ENCODE measurements around the gene CCDC192.

Gene CCDC192

GRCh38 chr5:127923804-127924570, 220.8 kb downstream of the CCDC192 start:
- no peaks in the 10 kb centered on the region; the same call in 1 of the 2 replicates for H3K27me3 ChIP-seq (ENCODE audit: control insufficient read depth, insufficient read depth, low read length)
- no peak overlapping the region for H3K9ac ChIP-seq (ENCODE audit: low read length)

GRCh38 chr5:127924606-127925005, 221.4 kb downstream of the CCDC192 start:
- no peaks in the 10 kb centered on the region for H3K36me3 ChIP-seq (ENCODE audit: control insufficient read depth, insufficient read depth, low read length)
- no peaks in the 10 kb centered on the region for H3K4me1 ChIP-seq (ENCODE audit: control insufficient read depth, insufficient read depth, low read length)
- no peak overlapping the region for H3K9ac ChIP-seq (ENCODE audit: low read length)
- H3K27ac ChIP-seq (ENCODE audit: low read depth, low read length) = no peak overlapping the region
- H3K4me3 ChIP-seq (ENCODE audit: low read depth, low read length) = no peak overlapping the region
- H3K27me3 ChIP-seq (ENCODE audit: control insufficient read depth, insufficient read depth, low read length) = no peaks in the 10 kb centered on the region; the same call in 1 of the 2 replicates
- H3K9me3 ChIP-seq (ENCODE audit: control insufficient read depth, insufficient read depth, low read depth, low read length) = no peaks in the 10 kb centered on the region

More at GRCh38 chr5:127923804-127924570, 220.8 kb downstream of the CCDC192 start:
- Histone ChIP-seq H3K9me3 (ENCODE audit: control insufficient read depth, insufficient read depth, low read depth, low read length) (no peaks in the 10 kb centered on the region), H3K4me1 (ENCODE audit: control insufficient read depth, insufficient read depth, low read length) (no peaks in the 10 kb centered on the region), H3K27ac (ENCODE audit: low read depth, low read length) (no peak overlapping the region), H3K36me3 (ENCODE audit: control insufficient read depth, insufficient read depth, low read length) (no peaks in the 10 kb centered on the region), H3K4me3 (ENCODE audit: low read depth, low read length) (no peak overlapping the region)

- Histone ChIP-seq H3K27me3 (ENCODE audit: control insufficient read depth, insufficient read depth, low read length) (peaks cover 8% of the 10 kb centered on the region), H3K9ac (ENCODE audit: low read length) (no peak overlapping the region), H3K4me1 (ENCODE audit: control insufficient read depth, insufficient read depth, low read length) (no peaks in the 10 kb centered on the region), H3K9me3 (ENCODE audit: control insufficient read depth, insufficient read depth, low read depth, low read length) (no peaks in the 10 kb centered on the region), H3K27ac (ENCODE audit: low read depth, low read length) (no peak overlapping the region), H3K4me3 (ENCODE audit: low read depth, low read length) (no peak overlapping the region), H3K36me3 (ENCODE audit: control insufficient read depth, insufficient read depth, low read length) (no peaks in the 10 kb centered on the region)
Measured at GRCh38 chr5:127925916-127926315, 222.7 kb downstream of the CCDC192 start.

GRCh38 chr5:127926974-127927373, 223.8 kb downstream of the CCDC192 start:
- Histone ChIP-seq H3K9ac (ENCODE audit: low read length) (no peak overlapping the region), H3K36me3 (ENCODE audit: control insufficient read depth, insufficient read depth, low read length) (no peaks in the 10 kb centered on the region), H3K27me3 (ENCODE audit: control insufficient read depth, insufficient read depth, low read length) (peaks cover 16% of the 10 kb centered on the region), H3K27ac (ENCODE audit: low read depth, low read length) (no peak overlapping the region), H3K4me1 (ENCODE audit: control insufficient read depth, insufficient read depth, low read length) (no peaks in the 10 kb centered on the region), H3K4me3 (ENCODE audit: low read depth, low read length) (no peak overlapping the region), H3K9me3 (ENCODE audit: control insufficient read depth, insufficient read depth, low read depth, low read length) (no peaks in the 10 kb centered on the region)

GRCh38 chr5:127928053-127928452, 224.9 kb downstream of the CCDC192 start:
- Histone ChIP-seq H3K4me3 (ENCODE audit: low read depth, low read length) (no peak overlapping the region), H3K4me1 (ENCODE audit: control insufficient read depth, insufficient read depth, low read length) (no peaks in the 10 kb centered on the region), H3K27me3 (ENCODE audit: control insufficient read depth, insufficient read depth, low read length) (peaks cover 24% of the 10 kb centered on the region), H3K27ac (ENCODE audit: low read depth, low read length) (no peak overlapping the region), H3K9me3 (ENCODE audit: control insufficient read depth, insufficient read depth, low read depth, low read length) (no peaks in the 10 kb centered on the region), H3K36me3 (ENCODE audit: control insufficient read depth, insufficient read depth, low read length) (no peaks in the 10 kb centered on the region), H3K9ac (ENCODE audit: low read length) (no peak overlapping the region)

- Histone ChIP-seq H3K4me3 (ENCODE audit: low read depth, low read length) (no peak overlapping the region), H3K27ac (ENCODE audit: low read depth, low read length) (no peak overlapping the region), H3K36me3 (ENCODE audit: control insufficient read depth, insufficient read depth, low read length) (no peaks in the 10 kb centered on the region), H3K9ac (ENCODE audit: low read length) (no peak overlapping the region), H3K9me3 (ENCODE audit: control insufficient read depth, insufficient read depth, low read depth, low read length) (no peaks in the 10 kb centered on the region), H3K4me1 (ENCODE audit: control insufficient read depth, insufficient read depth, low read length) (peaks cover 8% of the 10 kb centered on the region; the same call in 1 of the 2 replicates), H3K27me3 (ENCODE audit: control insufficient read depth, insufficient read depth, low read length) (peaks cover 45% of the 10 kb centered on the region)
Measured at GRCh38 chr5:127930311-127930710, 227.1 kb downstream of the CCDC192 start.

GRCh38 chr5:127931396-127931795, 228.2 kb downstream of the CCDC192 start:
- Histone ChIP-seq H3K27ac (ENCODE audit: low read depth, low read length) (no peak overlapping the region), H3K9ac (ENCODE audit: low read length) (no peak overlapping the region), H3K9me3 (ENCODE audit: control insufficient read depth, insufficient read depth, low read depth, low read length) (no peaks in the 10 kb centered on the region), H3K36me3 (ENCODE audit: control insufficient read depth, insufficient read depth, low read length) (no peaks in the 10 kb centered on the region), H3K4me1 (ENCODE audit: control insufficient read depth, insufficient read depth, low read length) (peaks cover 12% of the 10 kb centered on the region; the same call in 1 of the 2 replicates), H3K4me3 (ENCODE audit: low read depth, low read length) (no peak overlapping the region), H3K27me3 (ENCODE audit: control insufficient read depth, insufficient read depth, low read length) (peaks cover 56% of the 10 kb centered on the region)

GRCh38 chr5:127933348-127933747, 230.2 kb downstream of the CCDC192 start:
- no peak overlapping the region for H3K27ac ChIP-seq (ENCODE audit: low read depth, low read length)
- H3K9ac ChIP-seq (ENCODE audit: low read length) = no peak overlapping the region
- H3K4me3 ChIP-seq (ENCODE audit: low read depth, low read length) = no peak overlapping the region
- no peaks in the 10 kb centered on the region for H3K9me3 ChIP-seq (ENCODE audit: control insufficient read depth, insufficient read depth, low read depth, low read length)
- H3K36me3 ChIP-seq (ENCODE audit: control insufficient read depth, insufficient read depth, low read length) = no peaks in the 10 kb centered on the region
- peaks cover 12% of the 10 kb centered on the region; the same call in 1 of the 2 replicates for H3K4me1 ChIP-seq (ENCODE audit: control insufficient read depth, insufficient read depth, low read length)
- peaks cover 76% of the 10 kb centered on the region for H3K27me3 ChIP-seq (ENCODE audit: control insufficient read depth, insufficient read depth, low read length)

- Histone ChIP-seq H3K9ac (ENCODE audit: low read length) (no peak overlapping the region), H3K27ac (ENCODE audit: low read depth, low read length) (no peak overlapping the region), H3K27me3 (ENCODE audit: control insufficient read depth, insufficient read depth, low read length) (peaks cover 84% of the 10 kb centered on the region), H3K36me3 (ENCODE audit: control insufficient read depth, insufficient read depth, low read length) (no peaks in the 10 kb centered on the region), H3K9me3 (ENCODE audit: control insufficient read depth, insufficient read depth, low read depth, low read length) (no peaks in the 10 kb centered on the region), H3K4me3 (ENCODE audit: low read depth, low read length) (no peak overlapping the region), H3K4me1 (ENCODE audit: control insufficient read depth, insufficient read depth, low read length) (peaks cover 12% of the 10 kb centered on the region; the same call in 1 of the 2 replicates)
Measured at GRCh38 chr5:127934791-127935256, 231.6 kb downstream of the CCDC192 start.

- Histone ChIP-seq H3K27me3 (ENCODE audit: control insufficient read depth, insufficient read depth, low read length) (peaks cover 85% of the 10 kb centered on the region), H3K4me1 (ENCODE audit: control insufficient read depth, insufficient read depth, low read length) (peaks cover 12% of the 10 kb centered on the region; the same call in 1 of the 2 replicates), H3K4me3 (ENCODE audit: low read depth, low read length) (no peak overlapping the region), H3K27ac (ENCODE audit: low read depth, low read length) (no peak overlapping the region), H3K36me3 (ENCODE audit: control insufficient read depth, insufficient read depth, low read length) (no peaks in the 10 kb centered on the region), H3K9me3 (ENCODE audit: control insufficient read depth, insufficient read depth, low read depth, low read length) (no peaks in the 10 kb centered on the region), H3K9ac (ENCODE audit: low read length) (no peak overlapping the region)
Measured at GRCh38 chr5:127935398-127935797, 232.2 kb downstream of the CCDC192 start.

- Histone ChIP-seq H3K9ac (ENCODE audit: low read length) (no peak overlapping the region), H3K9me3 (ENCODE audit: control insufficient read depth, insufficient read depth, low read depth, low read length) (no peaks in the 10 kb centered on the region), H3K4me3 (ENCODE audit: low read depth, low read length) (no peak overlapping the region), H3K36me3 (ENCODE audit: control insufficient read depth, insufficient read depth, low read length) (no peaks in the 10 kb centered on the region), H3K27me3 (ENCODE audit: control insufficient read depth, insufficient read depth, low read length) (peaks cover 80% of the 10 kb centered on the region), H3K4me1 (ENCODE audit: control insufficient read depth, insufficient read depth, low read length) (peaks cover 20% of the 10 kb centered on the region), H3K27ac (ENCODE audit: low read depth, low read length) (no peak overlapping the region)
Measured at GRCh38 chr5:127936439-127936972, 233.3 kb downstream of the CCDC192 start.

All from HUES6 (cell line).